BJ (cell line): ENCODE measurements around the gene HBP1. TPM values are rescaled to one million over a fixed set of nuclear protein-coding genes. Genes with fewer than 3 reads are reported as not detected.
"Not testable (repeated sequence)": the region's sequence is repeated elsewhere in the genome, so short reads cannot be mapped to it uniquely, and the experiment has no call there.

Experiments
- CTCF ChIA-PET: fragments of 350-600 bp; formaldehyde crosslinking; extraction: SDS; loops from one replicate; lab custom pipeline; 2021; ENCODE audit warnings: antibody characterized with exemption, inconsistent platforms; lab: Yijun Ruan, JAX
- POLR2A ChIA-PET: fragments of 300-600 bp; sonication (Branson Sonifier 250); formaldehyde crosslinking; extraction: SDS; loops from one replicate; lab custom pipeline; 2021; ENCODE audit warnings: antibody characterized with exemption; lab: Charles Lee
- DNase-seq: peaks from one replicate; pipeline ENCODE4 v3.0.0-alpha.2; 2011; ENCODE audit warnings: low read depth
- H3K27me3 ChIP-seq: 2 replicates; pipeline ENCODE4 v1.6.0; 2011; ENCODE audit warnings: low read length; ENCODE audit not compliant: control insufficient read depth, insufficient read depth
- H3K36me3 ChIP-seq: 2 replicates; pipeline ENCODE4 v1.5.1; 2011; ENCODE audit warnings: low read length; ENCODE audit not compliant: control insufficient read depth, insufficient read depth
- H3K4me3 ChIP-seq: 2 replicates; pipeline ENCODE4 v1.5.1; 2011; ENCODE audit warnings: low read depth, mild to moderate bottlenecking, control low read depth, low read length
- CTCF ChIP-seq: IDR thresholded peaks from 2 replicates; pipeline ENCODE4 v1.5.1; 2011; ENCODE audit warnings: low read depth, mild to moderate bottlenecking, control low read depth, inconsistent platforms, low read length, moderate library complexity; ENCODE audit not compliant: insufficient read depth
- polyA plus RNA-seq: library from polyadenylated mRNA; depleted of rRNA; stranded (reverse); fragments of >200 nt; gene quantifications from 2 replicates; pipeline ENCODE4 v1.2.3, GENCODE V29; 2011

HBP1 gene
- polyA plus RNA-seq, 1 experiment, result 49.9 TPM

GRCh38 chr7:107149863-107150262 is 18.9 kb upstream of the HBP1 start:
- Histone ChIP-seq H3K27me3 (no peaks in the 10 kb centered on the region), H3K4me3 (no peak overlapping the region), H3K36me3 (no peaks in the 10 kb centered on the region)
- POLR2A ChIA-PET, result no interaction called here
- CTCF ChIA-PET, result interaction anchor here (0.6 to 7.7 kb wide), 17 partner anchors 11 to 981 kb away, joined by 3 to 133 read pairs (median 4); partner anchors contain the start of gene HBP1
- TF ChIP-seq CTCF, result no peak
- DNase-seq, result no peak

- H3K4me3 ChIP-seq, result no peak overlapping the region
- ChIA-PET CTCF (interaction anchor here (0.6 to 7.7 kb wide), 19 partner anchors 11 to 1086 kb away, joined by 3 to 133 read pairs (median 4); partner anchors contain the start of gene HBP1), POLR2A (no interaction called here)
- peak; percentile 21 for DNase-seq
- peak; percentile 51 for TF ChIP-seq CTCF
- no peaks in the 10 kb centered on the region for H3K36me3 ChIP-seq
- no peaks in the 10 kb centered on the region for H3K27me3 ChIP-seq
Measured at GRCh38 chr7:107150375-107151073, 18.3 kb upstream of the HBP1 start.

- DNase-seq, result no peak
- CTCF ChIA-PET, result interaction anchor here (1.5 to 7.7 kb wide), 5 partner anchors 10 to 359 kb away, joined by 4 to 133 read pairs (median 11); partner anchors contain the start of gene HBP1
Measured at GRCh38 chr7:107151538-107151937, 17.3 kb upstream of the HBP1 start.

GRCh38 chr7:107152011-107152410 is 16.8 kb upstream of the HBP1 start:
- CTCF ChIA-PET, result interaction anchor here (0.7 to 7.7 kb wide), 6 partner anchors 9 to 359 kb away, joined by 3 to 133 read pairs (median 11); partner anchors contain the start of gene HBP1
- DNase-seq, result peak; percentile 23
- no peak overlapping the region for H3K4me3 ChIP-seq
- no peak for TF ChIP-seq CTCF
- no peaks in the 10 kb centered on the region for H3K36me3 ChIP-seq
- POLR2A ChIA-PET, result no interaction called here
- H3K27me3 ChIP-seq, result no peaks in the 10 kb centered on the region

More at GRCh38 chr7:107151538-107151937, 17.3 kb upstream of the HBP1 start:
- no peaks in the 10 kb centered on the region for H3K27me3 ChIP-seq
- TF ChIP-seq CTCF, result no peak
- H3K4me3 ChIP-seq, result no peak overlapping the region
- no peaks in the 10 kb centered on the region for H3K36me3 ChIP-seq
- POLR2A ChIA-PET, result no interaction called here

- ChIA-PET CTCF (no interaction called here), POLR2A (no interaction called here)
- Histone ChIP-seq H3K4me3 (no peak overlapping the region), H3K27me3 (no peaks in the 10 kb centered on the region), H3K36me3 (no peaks in the 10 kb centered on the region)
- TF ChIP-seq CTCF, result no peak
- no peak for DNase-seq
Measured at GRCh38 chr7:107154826-107155225, 14.0 kb upstream of the HBP1 start.

GRCh38 chr7:107155726-107156125 is 13.1 kb upstream of the HBP1 start:
- POLR2A ChIA-PET, H3K27me3 ChIP-seq, CTCF ChIA-PET, DNase-seq, H3K36me3 ChIP-seq, H3K4me3 ChIP-seq: not testable (repeated sequence)
